HAP-1 (cell line): ENCODE measurements around the gene GLUD1.
"Not testable (repeated sequence)": the region's sequence is repeated elsewhere in the genome, so short reads cannot be mapped to it uniquely, and the experiment has no call there.

ENCODE experiments used
- DNase-seq, 2 experiments: peaks; one replicate each; pipeline ENCODE4 v3.0.0-alpha.2; 2016 to 2020; ENCODE audit warnings: low spot score in 2 of 2
- H3K27me3 ChIP-seq: fragments of 250-450 bp; sonication (Bioruptor Pico); 2 replicates; pipeline ENCODE4 v1.5.1; 2020; ENCODE audit warnings: low read depth, mild to moderate bottlenecking, moderate library complexity
- H3K36me3 ChIP-seq: fragments of 250-450 bp; sonication (Bioruptor Pico); replicated peaks from 2 replicates; pipeline ENCODE4 v1.5.1; 2020; ENCODE audit warnings: mild to moderate bottlenecking
- H3K4me1 ChIP-seq: fragments of 250-450 bp; sonication (Bioruptor Pico); 2 replicates; pipeline ENCODE4 v1.5.1; 2020; ENCODE audit warnings: mild to moderate bottlenecking
- H3K4me3 ChIP-seq: fragments of 250-450 bp; sonication (Bioruptor Pico); 2 replicates; pipeline ENCODE4 v1.5.1; 2020; ENCODE audit warnings: mild to moderate bottlenecking, moderate library complexity
- H3K9me3 ChIP-seq: fragments of 250-450 bp; sonication (Bioruptor Pico); 2 replicates; pipeline ENCODE4 v1.5.1; 2020; ENCODE audit warnings: mild to moderate bottlenecking, moderate library complexity
- in situ Hi-C: fragments of 300-500 bp; cut with MboI; formaldehyde crosslinking; loops from 3 replicates; pipeline ENCODE4 v1.14.3; 2020; ENCODE audit warnings: low sequenced_read_pairs, inconsistent platforms, mixed read lengths

Gene GLUD1

DNA sequence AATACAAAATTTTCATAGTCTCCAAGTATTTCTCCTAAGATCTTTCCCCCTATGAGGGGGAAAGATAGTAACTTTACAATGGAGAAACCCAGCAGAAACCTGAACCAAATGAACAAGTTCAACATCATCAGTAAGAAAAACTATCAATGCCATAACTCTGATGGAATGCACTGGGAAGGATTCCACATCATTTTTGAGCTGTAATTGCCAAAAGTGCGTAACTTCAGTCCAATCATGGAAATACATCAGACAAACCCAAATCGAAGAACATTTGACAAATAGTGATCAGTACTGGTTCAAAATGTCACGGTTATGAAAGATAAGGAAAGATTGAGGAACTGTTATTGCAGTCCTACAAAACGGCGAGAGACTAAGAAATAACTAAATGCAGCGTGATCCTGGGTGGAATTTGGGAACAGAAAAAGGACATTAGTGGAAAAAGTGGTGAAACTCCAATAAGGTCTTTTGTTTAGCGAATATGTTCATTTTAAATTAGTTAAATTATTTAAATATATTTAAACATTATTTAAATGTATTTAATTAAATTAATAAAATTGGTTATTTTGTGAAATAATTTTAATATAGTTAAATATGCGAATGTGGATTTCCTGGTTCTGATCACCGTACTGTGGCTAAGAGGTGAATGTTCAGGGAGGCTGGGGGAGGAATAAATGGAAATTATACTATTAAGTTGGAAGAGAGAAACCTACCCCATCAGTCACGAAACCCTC, 79.5 kb downstream of the GLUD1 start:
- H3K9me3 ChIP-seq, DNase-seq, H3K36me3 ChIP-seq, in situ Hi-C loops, H3K4me1 ChIP-seq, H3K27me3 ChIP-seq, H3K4me3 ChIP-seq: not testable (repeated sequence)

DNA sequence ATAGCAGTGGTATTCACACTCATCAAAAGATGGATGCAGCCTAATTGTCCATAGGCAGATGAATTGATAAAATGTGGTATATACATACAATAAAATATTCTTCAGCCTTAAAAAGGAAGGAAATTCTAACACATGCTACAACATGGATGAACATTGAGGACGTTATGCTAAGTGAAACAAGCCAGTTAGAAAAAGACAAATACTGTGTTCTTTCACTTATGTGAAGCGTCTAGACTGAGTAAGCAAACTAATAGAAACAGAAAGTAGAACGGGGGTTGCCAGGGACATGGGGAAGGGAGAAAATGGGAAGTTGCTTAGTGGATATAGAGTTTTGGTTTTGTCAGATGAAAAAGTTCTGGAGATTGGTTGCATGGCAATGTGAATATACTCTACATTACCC, 81.1 kb downstream of the GLUD1 start:
- DNase-seq, H3K36me3 ChIP-seq, H3K4me3 ChIP-seq, in situ Hi-C loops, H3K27me3 ChIP-seq, H3K9me3 ChIP-seq, H3K4me1 ChIP-seq: not testable (repeated sequence)

- H3K9me3 ChIP-seq, H3K4me1 ChIP-seq, DNase-seq, H3K27me3 ChIP-seq, H3K4me3 ChIP-seq, in situ Hi-C loops, H3K36me3 ChIP-seq: not testable (repeated sequence)
These were observed 85.4 kb downstream of the GLUD1 start for GRCh38 chr10:87009134-87009696.

GRCh38 chr10:87008303-87008702, 86.3 kb downstream of the GLUD1 start:
- H3K4me3 ChIP-seq, H3K9me3 ChIP-seq, H3K36me3 ChIP-seq, DNase-seq, H3K4me1 ChIP-seq, H3K27me3 ChIP-seq, in situ Hi-C loops: not testable (repeated sequence)

DNA sequence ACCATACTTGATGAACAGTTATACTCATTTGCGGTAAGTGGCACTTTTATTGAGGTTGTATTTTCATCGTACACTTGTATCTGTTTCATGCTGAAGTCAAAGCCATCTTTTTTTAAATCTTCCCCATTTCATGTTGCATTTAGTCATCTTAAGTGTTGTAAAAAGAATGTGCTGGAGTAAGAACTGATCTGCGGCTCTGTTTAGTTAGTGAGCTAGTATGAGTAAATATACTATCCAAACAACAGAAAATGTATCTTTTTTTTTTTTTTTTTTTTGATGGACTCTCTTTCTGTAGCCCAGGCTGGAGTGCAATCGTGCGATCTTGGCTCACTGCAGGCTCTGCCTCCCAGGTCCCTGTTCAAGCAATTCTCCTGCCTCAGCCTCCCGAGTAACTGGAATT, 87.0 kb downstream of the GLUD1 start:
- DNase-seq, H3K9me3 ChIP-seq, H3K4me3 ChIP-seq, H3K36me3 ChIP-seq, H3K27me3 ChIP-seq, H3K4me1 ChIP-seq, in situ Hi-C loops: not testable (repeated sequence)

GRCh38 chr10:87007124-87007523, 87.5 kb downstream of the GLUD1 start:
- H3K27me3 ChIP-seq, H3K4me3 ChIP-seq, H3K4me1 ChIP-seq, DNase-seq, in situ Hi-C loops, H3K36me3 ChIP-seq, H3K9me3 ChIP-seq: not testable (repeated sequence)

GRCh38 chr10:87000491-87000890, 94.2 kb downstream of the GLUD1 start:
- Histone ChIP-seq H3K27me3 (no peaks in the 10 kb centered on the region), H3K36me3 (no peaks in the 10 kb centered on the region), H3K9me3 (no peaks in the 10 kb centered on the region), H3K4me1 (no peaks in the 10 kb centered on the region), H3K4me3 (no peak overlapping the region)
- in situ Hi-C loops = no loop called here
- no peak for DNase-seq
